HG03571 (cell line): ENCODE measurements around the gene KIAA0513.

Experiments used
- ATAC-seq: cut with Tn5 transposase; IDR thresholded peaks from one replicate; pipeline ENCODE4 v1.9.1; 2021; ENCODE audit not compliant: unreplicated experiment

Gene KIAA0513, protein sequence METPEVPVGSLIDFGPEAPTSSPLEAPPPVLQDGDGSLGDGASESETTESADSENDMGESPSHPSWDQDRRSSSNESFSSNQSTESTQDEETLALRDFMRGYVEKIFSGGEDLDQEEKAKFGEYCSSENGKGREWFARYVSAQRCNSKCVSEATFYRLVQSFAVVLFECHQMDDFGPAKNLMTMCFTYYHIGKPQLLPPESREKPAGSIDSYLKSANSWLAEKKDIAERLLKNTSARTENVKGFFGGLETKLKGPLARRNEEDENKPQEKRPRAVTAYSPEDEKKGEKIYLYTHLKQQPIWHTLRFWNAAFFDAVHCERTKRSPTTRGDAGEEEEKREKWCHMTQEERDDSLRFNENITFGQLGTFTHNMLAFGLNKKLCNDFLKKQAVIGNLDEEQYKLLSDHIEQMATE

DNA sequence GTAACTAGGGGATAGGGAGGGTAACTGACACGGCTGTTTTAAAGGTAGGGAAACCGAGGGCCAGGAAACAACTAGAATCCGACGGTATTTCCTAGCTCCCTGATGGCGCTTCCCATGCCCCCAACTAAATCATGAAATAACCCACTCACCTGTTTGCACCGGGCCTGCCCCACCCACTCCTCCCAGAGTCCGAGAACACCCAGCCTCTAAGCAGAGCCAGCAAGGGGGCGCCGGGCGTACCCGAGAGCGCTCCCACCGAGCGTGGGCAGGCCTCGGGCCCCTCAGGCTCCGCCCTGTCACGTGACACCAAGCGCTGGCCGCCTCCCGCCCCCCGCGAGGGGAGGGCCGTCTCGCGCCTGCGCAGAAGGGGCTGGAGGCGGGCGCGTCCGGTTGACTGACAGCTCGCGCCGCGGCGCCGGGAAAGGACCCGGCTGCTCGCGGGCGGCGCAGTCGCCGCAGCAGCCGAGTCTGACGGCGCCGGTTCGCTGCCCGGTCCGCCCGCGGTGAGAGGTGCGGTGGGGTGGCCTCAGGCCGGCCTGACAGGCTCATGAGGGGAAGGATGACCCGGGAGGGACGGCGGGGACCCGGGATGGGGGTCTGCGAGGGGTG, at the start of gene KIAA0513:
TSS of gene KIAA0513 (plus strand) at position 447 of the 609 bp plus-strand sequence. CDS start 39,277 bp downstream, outside the sequence.
- ATAC-seq = peak; percentile 72

DNA sequence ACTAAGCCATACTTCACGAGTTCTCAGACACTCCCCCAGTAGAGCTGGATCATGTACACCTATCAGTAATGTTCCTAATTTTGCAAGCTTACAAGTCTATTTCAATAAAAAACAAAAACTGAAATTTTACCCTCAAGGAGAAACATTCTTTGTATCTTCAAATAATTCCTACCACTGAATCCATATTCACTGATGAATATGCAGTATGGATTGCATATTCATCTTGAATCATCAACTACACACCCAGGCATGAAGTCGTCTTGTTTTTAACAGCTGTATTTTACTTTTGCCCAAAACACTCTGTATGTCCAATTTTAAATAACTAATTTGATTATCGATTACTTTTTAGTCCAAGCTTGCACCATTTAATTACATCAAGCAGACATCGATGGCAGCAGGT, 48.1 kb upstream of the KIAA0513 start:
- ATAC-seq = no peak

DNA sequence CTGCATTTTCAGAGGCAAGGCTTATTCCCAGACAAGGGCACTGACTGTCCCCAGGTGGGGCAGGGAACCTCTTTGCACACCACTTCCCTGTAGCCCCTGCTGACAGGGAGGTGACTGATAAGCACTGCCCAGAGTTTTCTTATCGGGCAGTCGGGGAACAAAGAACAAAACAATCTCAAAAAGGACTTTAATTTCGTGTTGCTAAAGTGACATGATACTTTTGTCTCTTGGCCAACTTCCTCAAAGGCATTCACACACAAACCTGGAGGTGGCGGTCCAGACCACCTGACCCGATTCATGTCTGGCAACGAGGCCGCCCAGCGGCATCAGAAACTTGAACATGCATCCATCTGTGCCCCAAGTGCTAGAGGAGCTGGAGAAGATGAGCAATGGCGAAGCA, 45.2 kb upstream of the KIAA0513 start:
- no peak for ATAC-seq

DNA sequence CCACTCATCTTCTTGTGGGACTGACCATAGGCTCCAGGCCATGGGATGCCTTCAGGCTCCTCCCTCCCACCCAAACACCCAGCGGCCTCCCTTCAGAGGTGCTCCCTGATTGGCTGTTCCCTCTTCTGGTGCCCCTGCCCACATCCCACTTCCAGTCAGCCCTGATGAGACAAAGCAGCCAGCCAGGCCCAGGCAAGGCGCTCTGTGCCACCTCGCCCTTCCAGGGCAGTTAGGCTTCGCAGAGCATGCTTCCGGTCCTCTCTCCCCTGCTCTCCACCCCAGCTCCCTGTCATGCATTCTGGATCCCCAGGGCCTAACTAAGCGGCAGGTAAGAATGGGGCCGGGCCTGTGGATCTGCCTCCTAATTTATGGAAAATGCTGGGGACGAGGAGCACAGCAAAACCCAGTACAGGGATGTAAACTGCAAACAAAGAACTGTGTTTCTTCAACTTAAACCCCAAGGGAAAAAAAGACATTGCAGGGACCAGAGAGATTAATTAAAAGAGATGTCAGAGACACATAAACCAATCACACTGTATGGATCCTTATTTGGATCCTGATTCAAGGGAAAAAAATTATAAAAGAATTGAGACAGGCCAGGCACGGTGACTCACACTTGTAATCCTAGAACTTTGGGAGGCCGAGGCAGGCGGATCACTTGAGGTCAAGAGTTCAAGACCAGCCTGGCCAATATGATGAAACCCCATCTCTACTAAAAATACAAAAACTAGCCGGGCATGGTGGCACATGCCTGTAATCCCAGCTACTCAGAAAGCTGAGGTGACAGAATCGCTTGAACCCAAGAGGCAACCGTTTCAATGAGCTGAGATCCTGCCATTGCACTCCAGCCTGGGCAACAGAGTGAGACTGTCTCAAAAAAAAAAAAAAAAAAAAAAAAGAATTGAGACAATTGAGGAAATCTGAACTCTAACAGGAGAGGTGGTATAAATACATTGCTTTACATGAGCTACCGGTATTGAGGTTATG, 42.2 kb upstream of the KIAA0513 start:
- no peak for ATAC-seq

DNA sequence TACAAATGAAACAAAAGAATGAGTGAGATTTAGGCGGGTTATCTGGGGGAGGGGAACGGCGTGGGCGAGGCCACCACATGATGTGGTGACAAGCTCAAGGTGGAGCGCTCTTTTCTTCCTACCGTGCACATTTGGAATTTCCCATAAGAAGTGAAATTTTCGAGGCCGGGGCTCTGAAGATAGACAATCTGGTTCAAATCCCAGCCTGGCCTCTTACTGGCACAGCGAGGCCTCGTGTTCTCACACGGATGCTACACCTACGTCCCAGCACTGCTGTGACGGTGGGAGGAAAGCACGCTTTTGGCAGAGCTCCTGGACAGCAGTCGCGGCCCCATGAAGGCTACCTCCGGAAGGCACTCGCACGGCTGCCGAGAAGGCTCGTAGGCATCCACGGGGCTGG, 41.5 kb upstream of the KIAA0513 start:
- ATAC-seq = no peak

DNA sequence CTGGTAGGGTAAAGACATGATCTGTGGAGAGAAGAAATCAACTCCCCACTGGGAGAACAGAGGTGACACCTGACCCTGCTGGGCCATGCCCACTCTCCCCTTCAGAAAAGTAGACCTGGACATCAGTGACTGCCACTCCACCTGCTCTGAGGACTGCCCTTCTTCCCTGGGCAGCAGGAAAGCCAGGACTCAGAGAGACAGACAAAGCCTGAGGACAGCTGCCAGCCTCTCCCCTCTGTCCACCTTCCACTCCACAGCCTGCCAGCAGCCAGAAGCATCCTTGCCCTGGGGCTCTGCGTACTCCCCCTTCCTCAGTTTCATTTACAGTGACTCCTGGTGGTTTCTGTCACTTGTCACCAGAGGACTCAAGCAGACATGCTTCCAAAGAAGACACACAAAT, 40.7 kb upstream of the KIAA0513 start:
- no peak for ATAC-seq

DNA sequence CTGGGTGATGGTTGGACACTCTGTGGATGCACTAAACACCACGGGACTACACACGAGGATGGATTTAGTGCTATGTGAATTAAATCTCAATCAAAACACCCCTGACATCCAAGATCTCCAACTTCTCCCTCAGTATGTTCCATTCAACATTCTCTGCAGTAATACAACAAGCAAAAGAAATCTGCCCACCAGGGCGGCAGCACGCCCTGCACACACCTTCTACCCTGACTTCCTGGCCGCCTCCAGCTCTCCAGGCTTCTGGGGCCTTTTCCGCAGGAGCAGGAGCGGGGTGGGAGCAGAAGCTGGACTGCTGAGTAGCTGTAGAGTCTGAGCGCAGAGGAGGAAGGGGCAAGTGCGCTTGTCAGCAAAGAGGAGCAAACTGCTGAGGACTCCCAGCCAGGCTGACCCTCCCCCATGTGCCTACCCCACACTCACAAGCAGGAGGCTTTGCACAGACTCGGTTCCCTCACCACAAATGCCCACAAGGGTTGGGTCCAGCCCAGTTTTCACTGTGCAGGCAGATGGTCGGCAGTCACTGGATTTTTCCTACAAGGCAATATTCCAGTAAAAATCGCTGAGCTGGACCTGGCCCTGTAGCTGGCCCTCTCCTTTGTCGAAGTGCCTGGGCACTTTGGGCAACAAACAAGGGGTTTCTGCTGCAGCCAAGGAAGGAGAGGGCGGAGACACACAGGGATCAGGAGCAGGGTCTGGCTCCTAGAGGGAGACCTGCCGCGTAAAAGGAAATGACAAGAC, 39.1 kb upstream of the KIAA0513 start:
- ATAC-seq = no peak

DNA sequence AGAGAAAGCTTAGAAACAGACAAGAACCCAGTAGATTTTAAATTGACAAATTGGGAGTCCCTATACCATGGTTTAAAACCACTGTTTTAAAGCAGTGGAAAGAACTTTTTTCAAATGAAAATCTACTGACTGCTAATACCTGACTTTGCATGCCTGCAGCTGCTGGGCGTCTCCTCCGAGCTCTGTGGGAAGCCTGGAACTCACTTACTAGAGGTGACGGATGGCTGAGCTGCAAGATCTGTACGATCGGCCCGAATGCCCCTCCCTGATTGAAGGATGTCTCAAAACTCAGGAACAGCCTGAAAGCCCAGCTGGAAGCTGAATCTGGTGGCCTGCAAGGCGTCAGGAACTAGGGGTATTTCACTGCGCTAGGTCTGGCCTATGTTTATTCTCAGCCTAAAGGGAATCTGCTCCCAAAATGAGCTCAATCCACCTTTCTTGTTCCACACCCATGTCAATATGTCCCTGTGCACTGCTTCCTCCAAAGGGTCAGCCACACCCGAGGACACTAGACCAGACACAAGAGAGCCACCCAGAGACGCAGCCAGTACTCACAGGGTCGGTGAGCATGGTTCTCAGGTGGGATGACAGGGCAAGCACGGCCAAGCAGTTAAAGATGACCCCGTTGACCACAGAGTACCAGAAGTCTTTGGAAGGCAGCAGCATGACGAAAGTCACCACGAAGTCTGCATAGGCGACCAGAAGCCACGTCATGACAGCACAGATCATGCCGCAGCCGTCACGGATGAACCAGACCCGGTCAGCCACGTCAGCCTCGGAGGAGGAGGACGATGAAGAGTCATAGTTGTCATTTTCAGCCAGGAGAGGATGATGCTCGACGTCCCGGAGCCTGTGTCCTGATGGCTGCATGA, 37.6 kb upstream of the KIAA0513 start:
- ATAC-seq = no peak

DNA sequence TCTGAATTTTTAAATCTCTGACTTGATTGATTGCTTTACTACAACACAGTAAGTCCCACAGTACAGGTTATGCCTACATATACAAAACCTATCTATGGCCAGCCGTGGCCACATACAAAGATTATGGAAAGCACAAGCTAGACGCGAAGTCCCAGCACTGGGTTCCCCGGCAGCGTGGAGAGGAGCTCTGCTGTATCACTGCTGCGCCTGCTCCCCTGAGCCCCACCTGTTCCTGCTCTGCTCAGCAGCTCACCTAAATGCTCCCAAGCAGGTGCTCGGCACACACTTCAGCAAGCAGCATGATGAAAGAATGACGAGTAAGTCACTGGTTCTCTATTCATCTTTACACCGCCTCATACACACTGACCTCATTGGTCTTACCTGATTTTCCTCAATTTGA, 36.8 kb upstream of the KIAA0513 start:
- ATAC-seq = no peak

DNA sequence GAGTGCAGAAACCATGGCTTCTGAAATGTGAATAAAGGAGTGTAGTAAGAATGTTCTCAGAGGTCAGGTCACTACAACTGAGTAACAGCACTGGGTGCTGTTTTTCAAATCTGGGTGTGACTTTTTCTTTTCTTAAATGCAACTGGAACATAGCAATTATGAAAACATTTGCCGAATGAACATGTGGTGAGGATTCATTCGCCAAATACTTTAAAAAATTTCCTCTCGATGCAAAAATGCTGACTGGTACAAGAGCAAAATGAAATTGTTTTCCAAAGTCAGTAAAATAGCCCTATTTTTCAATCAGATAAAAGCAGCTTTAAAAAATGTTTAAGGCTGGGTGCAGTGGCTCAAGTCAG, 34.9 kb upstream of the KIAA0513 start:
- no peak for ATAC-seq

DNA sequence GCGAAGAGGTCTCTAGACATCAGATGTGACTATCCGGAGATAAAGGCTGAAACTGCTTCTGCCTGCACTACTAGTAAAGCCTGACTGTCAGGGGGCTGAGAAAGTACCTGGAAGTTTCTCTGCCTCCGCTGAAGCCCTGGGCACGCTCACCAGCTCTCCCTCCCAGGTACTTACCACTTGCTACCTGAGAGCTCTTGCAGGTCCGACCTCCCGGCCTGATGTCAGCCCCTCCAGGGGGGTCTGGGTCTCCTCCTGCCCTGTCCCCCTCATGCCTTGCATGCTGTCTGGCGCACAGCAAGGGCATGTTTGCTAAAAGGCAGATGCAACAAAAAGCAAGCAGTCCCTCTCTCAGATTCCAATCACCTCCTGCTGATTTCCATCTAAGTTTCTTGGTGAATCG, 33.7 kb upstream of the KIAA0513 start:
- ATAC-seq = no peak

DNA sequence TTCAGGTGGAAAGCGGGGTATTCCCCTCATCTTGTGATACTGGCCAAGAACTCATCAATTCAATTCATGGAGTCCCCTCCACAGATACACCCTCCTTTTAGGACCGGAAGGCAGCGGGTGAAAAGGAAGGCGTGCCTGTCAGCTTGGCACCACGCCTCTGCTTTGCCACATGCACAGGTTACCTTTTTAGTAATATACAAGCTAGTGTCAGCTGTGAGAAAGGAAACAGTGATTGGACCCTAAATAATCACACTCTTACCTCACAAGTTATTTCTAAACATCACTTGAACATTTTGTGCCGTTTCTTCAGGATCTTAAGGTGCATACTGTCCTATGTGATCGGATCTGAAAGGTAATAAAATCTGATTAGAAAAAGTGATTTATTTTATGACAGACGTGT, 31.9 kb upstream of the KIAA0513 start:
- ATAC-seq = no peak

DNA sequence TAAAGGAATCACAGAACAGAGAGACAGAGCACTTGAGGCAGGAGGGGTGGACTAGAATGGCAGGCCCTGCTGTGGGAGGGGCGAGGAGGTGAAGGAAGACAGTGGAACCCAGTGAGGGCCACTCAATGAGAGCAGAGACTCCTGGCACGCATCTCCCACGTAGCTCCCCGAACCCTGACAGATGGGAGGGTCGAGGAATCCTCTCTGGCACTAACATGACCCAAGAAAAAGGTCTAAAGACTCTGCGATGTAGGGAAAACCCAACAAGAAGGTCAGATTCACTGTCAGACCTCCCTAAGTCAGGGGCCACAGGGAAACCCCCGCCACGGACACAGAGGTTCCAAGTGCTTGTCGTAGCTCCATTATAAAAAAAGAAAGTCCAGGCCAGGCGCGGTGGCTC, 31.2 kb upstream of the KIAA0513 start:
- no peak for ATAC-seq

DNA sequence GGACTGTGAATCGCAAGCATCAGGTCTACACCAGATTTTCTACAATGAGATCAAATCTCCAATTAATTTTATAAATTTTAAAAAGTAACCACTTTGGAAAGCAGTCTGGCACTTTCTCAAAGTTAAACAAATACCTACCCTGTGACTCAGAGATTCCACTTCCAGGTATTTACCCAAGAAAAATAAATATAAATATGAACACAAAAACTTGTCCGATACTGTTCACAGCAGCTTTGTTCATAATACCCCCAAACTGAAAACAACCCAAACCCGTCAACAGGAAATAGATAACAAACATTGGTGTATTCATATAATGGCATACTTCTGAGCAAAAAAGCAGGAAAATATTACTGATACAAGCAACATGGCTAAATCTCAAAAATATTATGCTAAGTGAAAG, 28.4 kb upstream of the KIAA0513 start:
- ATAC-seq = no peak

DNA sequence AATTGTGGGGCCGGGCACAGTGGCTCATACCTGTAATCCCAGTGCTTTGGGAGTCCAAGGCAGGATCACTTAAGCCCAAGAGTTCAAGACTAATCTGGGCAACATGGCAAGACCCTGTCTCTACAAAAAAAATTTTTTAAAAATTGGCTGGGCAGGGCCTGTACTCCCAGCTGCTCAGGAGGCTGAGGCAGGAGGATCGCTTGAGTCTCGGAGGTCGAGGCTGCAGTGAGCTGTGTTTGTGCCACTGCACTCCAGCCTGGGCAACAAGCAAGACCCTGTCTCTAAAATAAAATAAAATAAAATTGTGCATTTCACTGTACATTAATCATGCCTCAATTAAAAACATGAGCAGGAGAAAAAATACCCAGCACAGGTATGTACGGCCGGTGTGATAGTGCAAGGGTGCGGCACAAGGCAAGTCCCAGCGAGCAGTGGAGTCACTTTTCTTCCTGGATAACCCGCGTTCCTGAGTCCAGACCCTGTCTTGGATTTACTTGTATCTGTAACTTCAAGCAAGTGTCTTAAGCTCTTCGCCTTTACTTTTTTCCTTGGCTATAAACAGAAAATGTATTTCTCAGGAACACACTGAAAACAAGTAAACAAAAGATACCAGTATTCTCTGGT, 27.6 kb upstream of the KIAA0513 start:
- ATAC-seq = no peak

DNA sequence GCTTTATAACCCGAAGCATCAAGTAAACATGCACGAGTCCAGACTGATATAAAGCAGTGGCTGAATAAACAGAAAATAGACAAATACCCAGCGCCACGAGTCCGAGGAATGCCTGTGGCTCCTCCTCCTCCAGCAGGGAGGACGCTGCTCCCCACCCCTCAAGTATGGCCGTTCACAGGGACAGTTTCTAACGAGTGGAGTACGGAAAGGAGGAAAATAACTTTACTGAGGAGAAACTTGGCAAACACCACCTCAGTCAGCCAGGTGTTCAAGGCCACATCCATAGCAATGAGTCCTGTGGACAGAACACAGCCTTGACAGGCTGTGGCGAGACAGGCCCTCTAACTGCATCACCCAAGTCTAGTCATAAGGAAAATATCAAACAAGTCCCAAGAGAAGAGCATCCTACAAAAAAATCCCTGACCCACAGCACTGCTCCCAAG, 25.5 kb upstream of the KIAA0513 start:
- no peak for ATAC-seq

DNA sequence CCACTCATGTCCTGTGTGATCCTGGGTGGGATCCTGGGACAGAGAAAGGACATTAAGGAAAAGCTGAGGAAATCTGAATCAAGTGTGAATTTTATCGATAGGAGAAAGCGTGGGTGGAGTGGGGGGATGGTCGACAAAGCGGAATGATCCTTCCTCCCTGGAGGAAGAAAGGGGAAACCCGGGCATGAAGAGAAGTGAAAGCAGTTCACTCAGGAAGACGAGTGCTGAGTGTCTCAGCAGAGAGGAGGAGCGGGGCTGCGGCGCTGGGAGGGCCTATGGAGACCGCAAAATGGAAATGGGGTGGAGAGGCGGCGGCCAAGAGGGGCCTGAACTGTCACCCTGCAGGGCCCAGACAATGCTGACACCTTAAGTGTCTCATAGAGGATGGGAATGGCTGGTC, 25.0 kb upstream of the KIAA0513 start:
- ATAC-seq = no peak

DNA sequence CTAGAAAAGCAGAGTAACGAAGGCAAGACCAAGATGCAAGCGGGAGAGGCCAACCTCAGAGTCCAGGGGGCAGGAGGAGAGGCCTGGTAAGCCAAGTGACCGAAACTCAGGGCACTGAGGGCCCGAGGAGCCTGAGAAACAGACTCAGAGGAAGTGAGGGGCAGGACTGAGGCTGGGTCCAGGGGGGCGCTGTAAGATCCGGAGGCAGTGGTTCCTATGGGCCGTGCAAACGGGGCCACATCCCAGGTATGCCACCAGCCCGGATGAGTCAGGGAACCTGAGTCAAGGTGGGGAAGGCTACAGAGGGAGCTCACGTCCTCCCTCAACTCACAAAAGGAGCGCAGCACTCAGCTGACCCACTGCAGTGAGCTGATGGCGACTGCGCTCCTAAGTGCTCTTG, 24.5 kb upstream of the KIAA0513 start:
- no peak for ATAC-seq
